GM12892 (cell line): ENCODE data around the gene CDC42BPG.

Experiments
- POLR2A ChIP-seq: IDR thresholded peaks from 2 replicates; pipeline ENCODE4 v1.6.1; 2011; ENCODE audit warnings: low read depth, low read length, control low read depth
- POLR2AphosphoS5 ChIP-seq: IDR thresholded peaks from 2 replicates; pipeline ENCODE4 v1.6.1; 2011; ENCODE audit warnings: low read depth, low read length, control low read depth
- TAF1 ChIP-seq: IDR thresholded peaks from 2 replicates; pipeline ENCODE4 v1.6.1; 2011; ENCODE audit warnings: low read depth, mild to moderate bottlenecking, control low read depth, low read length, borderline replicate concordance

- TF ChIP-seq POLR2A (no peak), POLR2AphosphoS5 (no peak), TAF1 (no peak)
Measured at GRCh38 chr11:64801561-64802369, 42.7 kb downstream of the CDC42BPG start.
